SK-N-SH (cell line): ENCODE results near the gene ABHD12. TPM values are rescaled to one million over a fixed set of nuclear protein-coding genes. Genes with fewer than 3 reads are reported as not detected.

Experiments used
- CTCF ChIA-PET: fragments of 300-600, 350-600 bp; formaldehyde crosslinking; extraction: SDS; loops from one replicate; lab custom pipeline; 2021; lab: Yijun Ruan, JAX
- POLR2A ChIA-PET: fragments of 350-600 bp; sonication (Branson Sonifier 250); formaldehyde crosslinking; extraction: SDS; loops from one replicate; lab custom pipeline; 2020; ENCODE audit warnings: antibody characterized with exemption, inconsistent platforms; lab: Yijun Ruan, JAX
- DNase-seq: peaks from one replicate; pipeline ENCODE4 v3.0.0; 2012
- H2AFZ ChIP-seq: fragments of 200-600 bp; sonication (generic); 2 replicates; pipeline ENCODE4 v1.8.1; 2016; ENCODE audit warnings: antibody characterized with exemption, mild to moderate bottlenecking, low read depth
- H3F3A ChIP-seq: fragments of 200-600 bp; sonication (generic); replicated peaks from 2 replicates; pipeline ENCODE3; 2016; ENCODE audit warnings: antibody characterized with exemption, mild to moderate bottlenecking; ENCODE audit not compliant: insufficient read depth
- H3K27ac ChIP-seq, 2 experiments: fragments of 200-500 bp in 1 of 2; fragments of 200-600 bp in 1 of 2; sonication (Bioruptor generic) in 1 of 2; sonication (generic), shearing (Covaris generic) in 1 of 2; 2 replicates each; pipeline versions ENCODE4 v1.5.1 to v1.6.1; 2014 to 2016; ENCODE audit warnings: low read depth in 2 of 2, inconsistent platforms in 1 of 2, low read length in 1 of 2, mild to moderate bottlenecking in 1 of 2, mixed read lengths in 1 of 2
- H3K27me3 ChIP-seq: fragments of 200-600 bp; sonication (generic), shearing (Covaris generic); 2 replicates; pipeline ENCODE4 v1.6.1; 2016; ENCODE audit warnings: mixed run types; ENCODE audit not compliant: insufficient read depth
- H3K36me3 ChIP-seq, 2 experiments: fragments of 200-500 bp in 1 of 2; fragments of 200-600 bp in 1 of 2; sonication (Bioruptor generic) in 1 of 2; sonication (generic) in 1 of 2; replicated peaks in 1 of 2; 2 replicates each; pipeline versions ENCODE3 to v1.5.1; 2014 to 2016; ENCODE audit warnings: low read length in 1 of 2, mild to moderate bottlenecking in 1 of 2; ENCODE audit not compliant: insufficient read depth in 2 of 2, control insufficient read depth in 1 of 2
- H3K4me1 ChIP-seq, 2 experiments: fragments of 200-500 bp in 1 of 2; fragments of 200-600 bp in 1 of 2; sonication (Bioruptor generic) in 1 of 2; sonication (generic), shearing (Covaris generic) in 1 of 2; 2 replicates each; pipeline versions ENCODE4 v1.5.1 to v1.6.1; 2014 to 2016; ENCODE audit warnings: low read depth in 1 of 2, low read length in 1 of 2, mixed run types in 1 of 2; ENCODE audit not compliant: insufficient read depth in 2 of 2, control insufficient read depth in 1 of 2
- H3K4me2 ChIP-seq: fragments of 200-600 bp; sonication (generic), shearing (Covaris generic); 2 replicates; pipeline ENCODE4 v1.6.1; 2017; ENCODE audit warnings: mixed run types
- H3K4me3 ChIP-seq, 2 experiments: fragments of 200-500 bp in 1 of 2; fragments of 200-600 bp in 1 of 2; sonication (Bioruptor generic) in 1 of 2; sonication (generic), shearing (Covaris generic) in 1 of 2; 2 replicates each; pipeline versions ENCODE4 v1.5.1 to v1.8.1; 2014 to 2016; ENCODE audit warnings: low read depth in 2 of 2, inconsistent platforms in 1 of 2, low read length in 1 of 2, mild to moderate bottlenecking in 1 of 2, mixed read lengths in 1 of 2, moderate library complexity in 1 of 2
- H3K79me2 ChIP-seq: fragments of 200-600 bp; sonication (generic); 2 replicates; pipeline ENCODE4 v1.8.1; 2017; ENCODE audit warnings: mild to moderate bottlenecking; ENCODE audit not compliant: insufficient read depth
- H3K9ac ChIP-seq: fragments of 200-600 bp; sonication (generic); 2 replicates; pipeline ENCODE4 v1.6.1; 2017; ENCODE audit warnings: mixed run types
- H3K9me2 ChIP-seq: fragments of 200-600 bp; sonication (generic); 2 replicates; pipeline ENCODE4 v1.6.1; 2017; ENCODE audit warnings: mixed run types
- H3K9me3 ChIP-seq: fragments of 200-600 bp; sonication (generic); 2 replicates; pipeline ENCODE4 v1.6.1; 2017; ENCODE audit warnings: mixed run types, mild to moderate bottlenecking, moderate library complexity
- H4K20me1 ChIP-seq: fragments of 200-600 bp; sonication (generic); 2 replicates; pipeline ENCODE4 v1.6.1; 2017; ENCODE audit warnings: mild to moderate bottlenecking, mixed run types; ENCODE audit not compliant: insufficient read depth
- ELF1 ChIP-seq: IDR thresholded peaks from 2 replicates; pipeline ENCODE4 v1.4.0; 2012
- EP300 ChIP-seq, 2 experiments: IDR thresholded peaks; 2 replicates each; pipeline versions ENCODE4 v1.4.0 to v1.6.1; 2012; ENCODE audit warnings: borderline replicate concordance in 1 of 2, low read depth in 1 of 2, low read length in 1 of 2
- EZH2phosphoT487 ChIP-seq: fragments of 200-600 bp; sonication (generic); IDR thresholded peaks from 2 replicates; pipeline ENCODE4 v1.6.1; 2017; ENCODE audit warnings: low read depth, mixed run types, mild to moderate bottlenecking, antibody characterized with exemption, moderate library complexity, borderline replicate concordance
- FOXJ3 ChIP-seq: sonication (generic); formaldehyde crosslinking; IDR thresholded peaks from 2 replicates; pipeline ENCODE4 v1.5.1; 2020; ENCODE audit warnings: mild to moderate bottlenecking, missing genetic modification reagents
- GABPA ChIP-seq: IDR thresholded peaks from 2 replicates; pipeline ENCODE4 v1.4.0; 2012; ENCODE audit warnings: low read depth, mild to moderate bottlenecking
- GATA2 ChIP-seq: sonication (generic); formaldehyde crosslinking; IDR thresholded peaks from 2 replicates; pipeline ENCODE4 v1.5.0; 2020; ENCODE audit warnings: mild to moderate bottlenecking, missing genetic modification reagents
- IRF3 ChIP-seq: fragments of 150-350 bp; IDR thresholded peaks from 2 replicates; pipeline ENCODE4 v1.6.1; 2016; ENCODE audit warnings: mild to moderate bottlenecking, low read depth, low read length
- MAX ChIP-seq: IDR thresholded peaks from 2 replicates; pipeline ENCODE4 v1.4.0; 2012; ENCODE audit warnings: low read depth
- MXI1 ChIP-seq: IDR thresholded peaks from 2 replicates; pipeline ENCODE4 v1.6.1; 2012; ENCODE audit warnings: mild to moderate bottlenecking, low read depth, low read length, improper control_type of control experiment
- NFIC ChIP-seq: IDR thresholded peaks from 2 replicates; pipeline ENCODE4 v1.4.0; 2012; ENCODE audit warnings: borderline replicate concordance
- POLR2AphosphoS5 ChIP-seq: IDR thresholded peaks from 2 replicates; pipeline ENCODE4 v1.6.1; 2012; ENCODE audit warnings: low read depth, low read length
- RAD21 ChIP-seq: IDR thresholded peaks from 2 replicates; pipeline ENCODE4 v1.6.1; 2012; ENCODE audit warnings: mild to moderate bottlenecking, low read length
- RCOR1 ChIP-seq: fragments of 150-350 bp; IDR thresholded peaks from 2 replicates; pipeline ENCODE4 v1.6.1; 2017; ENCODE audit warnings: antibody characterized with exemption, low read length
- REST ChIP-seq: IDR thresholded peaks from 2 replicates; pipeline ENCODE4 v1.6.1; 2012; ENCODE audit warnings: mild to moderate bottlenecking, low read depth, low read length, moderate library complexity
- TAF1 ChIP-seq: IDR thresholded peaks from 2 replicates; pipeline ENCODE4 v1.6.1; 2012; ENCODE audit warnings: low read depth, mild to moderate bottlenecking, low read length, moderate library complexity, borderline replicate concordance
- TCF12 ChIP-seq: IDR thresholded peaks from 2 replicates; pipeline ENCODE4 v1.4.0; 2012
- TEAD4 ChIP-seq: IDR thresholded peaks from 2 replicates; pipeline ENCODE4 v1.4.0; 2012; ENCODE audit warnings: mild to moderate bottlenecking, borderline replicate concordance; ENCODE audit not compliant: insufficient read depth
- YY1 ChIP-seq: IDR thresholded peaks from 2 replicates; pipeline ENCODE4 v1.4.0; 2012; ENCODE audit warnings: low read depth, mild to moderate bottlenecking
- WGBS: methylation state at CpG from one replicate; pipeline ENCODE4 v1.1.6; 2017; ENCODE audit warnings: low lambda C conversion rate; 5-methylcytosine and 5-hydroxymethylcytosine counted together
- polyA plus RNA-seq, 3 experiments: library from polyadenylated mRNA; depleted of rRNA; stranded (reverse); fragments of >200 nt; gene quantifications; 2 replicates each; pipeline ENCODE4 v1.2.3, GENCODE V29; 2012
- TF ChIP-seq, protein P1 (sequence below): IDR thresholded peaks from 2 replicates; pipeline ENCODE4 v1.4.0; 2012; ENCODE audit warnings: low read depth, borderline replicate concordance
- TF ChIP-seq, protein P2 (sequence below): fragments of 150-350 bp; IDR thresholded peaks from 2 replicates; pipeline ENCODE4 v1.6.1; 2017; ENCODE audit warnings: antibody characterized with exemption, low read length, low read depth, borderline replicate concordance

Gene ABHD12
- polyA plus RNA-seq, 1 of the 3 experiments (the other 2 are of a cell fraction): 33.5 TPM

DNA sequence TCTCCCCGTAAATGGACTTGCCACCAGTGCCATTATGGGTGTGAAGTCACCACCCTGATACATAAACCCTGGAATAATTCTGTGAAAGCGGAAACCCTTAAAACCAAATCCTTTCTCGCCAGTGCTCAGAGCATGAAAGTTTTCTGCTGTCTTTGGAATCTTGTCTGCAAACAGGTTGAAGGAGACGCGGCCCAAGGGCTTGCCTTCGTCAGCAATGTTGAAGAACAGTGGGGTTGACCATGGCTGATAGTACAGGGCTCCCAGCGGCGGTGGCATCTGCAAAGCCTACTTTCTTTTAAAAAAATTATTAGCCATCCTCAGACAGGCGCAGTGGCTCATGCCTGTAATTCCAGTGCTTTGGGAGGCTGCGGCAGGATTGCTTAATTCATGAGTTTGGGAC, 22.1 kb downstream of the ABHD12 start:
- POLR2A ChIA-PET: no interaction called here
- Histone ChIP-seq H4K20me1 (no peaks in the 10 kb centered on the region), H3F3A (peaks cover 12% of the 10 kb centered on the region), H3K4me2 (no peak overlapping the region), H3K4me3 (no peak overlapping the region), H3K79me2 (peaks cover 48% of the 10 kb centered on the region; the same call in 1 of the 2 replicates), H2AFZ (no peak overlapping the region), H3K4me1 (no peaks in the 10 kb centered on the region), H3K27me3 (no peaks in the 10 kb centered on the region), H3K9ac (no peak overlapping the region), H3K36me3 (no peaks in the 10 kb centered on the region), H3K9me3 (no peaks in the 10 kb centered on the region; the same call in 1 of the 2 replicates), H3K9me2 (no peaks in the 10 kb centered on the region), H3K27ac (no peak overlapping the region)
- 98% methylated on average over 10 of the region's 10 CpGs for WGBS
- CTCF ChIA-PET: no interaction called here
- DNase-seq: no peak
- TF ChIP-seq TAF1: no peak
- TF ChIP-seq NFIC: no peak
- TF ChIP-seq, all 33 proteins: peak for 0

DNA sequence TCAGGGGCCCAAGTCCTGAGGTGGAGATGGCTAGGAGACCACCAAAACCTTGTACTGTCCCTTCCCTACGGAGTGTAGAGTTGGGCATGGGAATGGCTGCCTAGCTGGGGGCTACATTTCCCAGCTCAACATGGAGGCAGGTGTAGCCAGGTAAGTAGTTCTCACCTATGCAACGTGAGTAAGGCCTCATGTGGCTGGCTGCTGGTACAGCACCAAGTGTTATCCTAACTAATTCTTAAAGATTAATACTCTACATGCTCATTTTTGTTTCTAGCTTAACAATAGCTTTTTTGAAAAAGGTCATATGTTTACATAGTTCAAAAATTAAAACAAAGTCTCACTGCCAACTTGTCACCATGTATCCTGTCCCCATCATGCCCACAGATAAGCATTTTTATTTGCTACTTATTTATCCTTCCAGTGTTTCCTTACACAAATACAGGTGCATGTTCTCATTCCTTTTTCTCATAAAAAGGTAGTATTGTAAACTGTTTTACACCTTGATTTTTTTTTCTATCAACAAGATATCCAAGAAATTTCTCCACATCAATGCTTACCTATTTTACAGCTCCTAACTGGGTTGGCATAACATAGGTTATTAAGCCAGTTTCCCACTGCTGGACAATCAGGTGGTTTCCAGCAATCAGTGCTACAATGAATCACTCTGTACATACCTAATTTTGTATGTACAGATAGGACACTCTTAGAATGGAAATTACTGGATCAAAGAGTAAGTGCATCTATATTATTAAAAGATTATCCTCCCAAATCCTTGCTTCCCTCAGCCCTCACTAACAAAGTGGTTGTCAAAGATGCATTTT, 25.5 kb downstream of the ABHD12 start:
- H3F3A ChIP-seq: peaks cover 14% of the 10 kb centered on the region
- H2AFZ ChIP-seq: no peak overlapping the region
- no peak overlapping the region for H3K4me3 ChIP-seq
- no peaks in the 10 kb centered on the region for H4K20me1 ChIP-seq
- H3K4me1 ChIP-seq: peaks cover 0 to 9% of the 10 kb centered on the region in 2 experiments; a peak in 1 of 4 replicates
- peaks cover 47% of the 10 kb centered on the region; the same call in 1 of the 2 replicates for H3K79me2 ChIP-seq
- no peaks in the 10 kb centered on the region for H3K9me2 ChIP-seq
- POLR2A ChIA-PET: no interaction called here
- no peaks in the 10 kb centered on the region for H3K9me3 ChIP-seq
- no peak overlapping the region for H3K9ac ChIP-seq
- no peak overlapping the region for H3K4me2 ChIP-seq
- no peaks in the 10 kb centered on the region for H3K36me3 ChIP-seq
- CTCF ChIA-PET: interaction anchor here (1.3 to 1.6 kb wide), 2 partner anchors 9 to 51 kb away, joined by 3 read pairs; no protein-coding TSS in a partner anchor
- TF ChIP-seq EZH2phosphoT487: no peak
- no peak for TF ChIP-seq YY1
- no peak for TF ChIP-seq TCF12
- TF ChIP-seq EP300 (IDR thresholded peaks at IDR 0.05; ENCODE audit: borderline replicate concordance in 1 of 2, low read depth in 1 of 2, low read length in 1 of 2): no peak
- TF ChIP-seq ELF1: no peak
- no peak for TF ChIP-seq NFIC
- TF ChIP-seq POLR2AphosphoS5: no peak
- TF ChIP-seq GATA2 (CRISPR knock-in tag): no peak
- TF ChIP-seq REST: no peak
- TF ChIP-seq RCOR1: no peak
- TF ChIP-seq, protein P1, sequence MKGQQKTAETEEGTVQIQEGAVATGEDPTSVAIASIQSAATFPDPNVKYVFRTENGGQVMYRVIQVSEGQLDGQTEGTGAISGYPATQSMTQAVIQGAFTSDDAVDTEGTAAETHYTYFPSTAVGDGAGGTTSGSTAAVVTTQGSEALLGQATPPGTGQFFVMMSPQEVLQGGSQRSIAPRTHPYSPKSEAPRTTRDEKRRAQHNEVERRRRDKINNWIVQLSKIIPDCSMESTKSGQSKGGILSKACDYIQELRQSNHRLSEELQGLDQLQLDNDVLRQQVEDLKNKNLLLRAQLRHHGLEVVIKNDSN: no peak
- no peak for TF ChIP-seq IRF3
- TF ChIP-seq, protein P2, sequence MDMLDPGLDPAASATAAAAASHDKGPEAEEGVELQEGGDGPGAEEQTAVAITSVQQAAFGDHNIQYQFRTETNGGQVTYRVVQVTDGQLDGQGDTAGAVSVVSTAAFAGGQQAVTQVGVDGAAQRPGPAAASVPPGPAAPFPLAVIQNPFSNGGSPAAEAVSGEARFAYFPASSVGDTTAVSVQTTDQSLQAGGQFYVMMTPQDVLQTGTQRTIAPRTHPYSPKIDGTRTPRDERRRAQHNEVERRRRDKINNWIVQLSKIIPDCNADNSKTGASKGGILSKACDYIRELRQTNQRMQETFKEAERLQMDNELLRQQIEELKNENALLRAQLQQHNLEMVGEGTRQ: no peak
- no peak for TF ChIP-seq MXI1
- no peak for TF ChIP-seq TAF1
- no peak for TF ChIP-seq GABPA
- no peak for TF ChIP-seq TEAD4
- TF ChIP-seq MAX: no peak
- no peak for TF ChIP-seq FOXJ3 (CRISPR knock-in tag)
- TF ChIP-seq RAD21: no peak
- H3K27ac ChIP-seq: no peak overlapping the region
- no peaks in the 10 kb centered on the region for H3K27me3 ChIP-seq
- DNase-seq: no peak
- WGBS: 93% methylated on average over 2 of the region's 2 CpGs
